Cardiac muscle cell (in vitro differentiated cells and primary cell): ENCODE results near the gene APIP. TPM values are rescaled to one million over a fixed set of nuclear protein-coding genes. Genes with fewer than 3 reads are reported as not detected.

Experiments
- DNase-seq, 2 donors: peaks; one replicate each; pipeline versions ENCODE4 v3.0.0 to v3.0.0-alpha.2; 2010 to 2017; ENCODE audit warnings: low read depth in 1 of 2, low spot score in 1 of 2
- H3K27ac ChIP-seq: fragments of 200-600 bp; sonication (generic); 2 replicates; pipeline ENCODE4 v1.5.1; 2016
- H3K27me3 ChIP-seq: fragments of 200-600 bp; sonication (generic); 2 replicates; pipeline ENCODE4 v1.6.0; 2016; ENCODE audit warnings: control low read depth
- H3K36me3 ChIP-seq: fragments of 200-600 bp; sonication (generic); 2 replicates; pipeline ENCODE4 v1.5.1; 2016; ENCODE audit warnings: control low read depth
- H3K4me1 ChIP-seq: fragments of 200-600 bp; sonication (generic); 2 replicates; pipeline ENCODE4 v1.8.1; 2017; ENCODE audit warnings: low read depth, mild to moderate bottlenecking, mixed run types
- H3K4me3 ChIP-seq: fragments of 200-600 bp; sonication (generic); 2 replicates; pipeline ENCODE4 v1.5.1; 2016; ENCODE audit warnings: mild to moderate bottlenecking
- H3K9me3 ChIP-seq: fragments of 200-600 bp; sonication (generic); 2 replicates; pipeline ENCODE4 v1.5.1; 2017; ENCODE audit warnings: low read depth, mild to moderate bottlenecking, control low read depth
- CTCF ChIP-seq: IDR thresholded peaks from 2 replicates; pipeline ENCODE4 v1.5.1; 2012; ENCODE audit warnings: low read depth, mild to moderate bottlenecking, low read length
- polyA plus RNA-seq: library from polyadenylated mRNA; unstranded; fragments of >200 nt; fragmentation: Nextera tagmentation; extraction: Ambion mirVana; gene quantifications from 2 replicates; pipeline ENCODE4 v1.2.1, GENCODE V29; 2016
- total RNA-seq: library from RNA; depleted of rRNA; stranded (reverse); fragments of >200 nt; gene quantifications from 2 replicates; pipeline ENCODE4 v1.2.3, GENCODE V29; 2016

The APIP gene
- total and polyA plus RNA-seq, 2 experiments from 2014 or later = 18.3 to 29.2 TPM

DNA sequence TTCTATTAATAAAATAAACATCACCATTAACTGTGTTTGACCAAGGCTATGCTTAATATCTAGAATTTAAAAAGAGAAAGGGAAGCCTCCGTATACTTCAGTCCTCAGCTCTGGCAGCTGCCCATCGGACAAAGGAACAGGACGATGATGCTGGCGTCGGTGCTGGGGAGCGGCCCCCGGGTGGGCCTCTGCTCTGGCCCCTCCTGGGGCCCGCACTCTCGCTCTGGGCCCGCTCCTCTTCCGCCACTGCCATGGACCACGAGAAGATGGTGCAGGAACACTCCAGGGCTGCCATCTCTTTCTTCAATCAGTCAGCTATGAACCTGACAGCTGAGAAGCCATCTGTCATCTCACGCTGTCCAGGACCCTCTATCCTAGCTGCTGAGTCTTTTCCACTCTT lies 25.5 kb upstream of the APIP start:
- H3K27ac ChIP-seq = peak overlapping the region; percentile 9
- no peak for DNase-seq
- H3K4me3 ChIP-seq = no peak overlapping the region
- TF ChIP-seq CTCF = no peak
- H3K4me1 ChIP-seq = peaks cover 13% of the 10 kb centered on the region
- no peaks in the 10 kb centered on the region for H3K27me3 ChIP-seq
- H3K9me3 ChIP-seq = no peaks in the 10 kb centered on the region
- no peaks in the 10 kb centered on the region for H3K36me3 ChIP-seq

- Histone ChIP-seq H3K9me3 (no peaks in the 10 kb centered on the region), H3K4me1 (peaks cover 13% of the 10 kb centered on the region), H3K27ac (no peak overlapping the region), H3K27me3 (no peaks in the 10 kb centered on the region), H3K36me3 (no peaks in the 10 kb centered on the region), H3K4me3 (no peak overlapping the region)
- DNase-seq = peak in 1 of 2 donors; percentile 40
- TF ChIP-seq CTCF = no peak
These were observed 24.0 kb upstream of the APIP start for GRCh38 chr11:34940026-34940677.

GRCh38 chr11:34938611-34939010 lies 22.4 kb upstream of the APIP start:
- Histone ChIP-seq H3K4me1 (peaks cover 13% of the 10 kb centered on the region), H3K9me3 (no peaks in the 10 kb centered on the region), H3K4me3 (no peak overlapping the region), H3K36me3 (no peaks in the 10 kb centered on the region), H3K27ac (no peak overlapping the region), H3K27me3 (no peaks in the 10 kb centered on the region)
- no peak for TF ChIP-seq CTCF
- no peak for DNase-seq

- no peak for DNase-seq
- H3K27ac ChIP-seq = no peak overlapping the region
- no peaks in the 10 kb centered on the region for H3K9me3 ChIP-seq
- H3K4me1 ChIP-seq = peaks cover 13% of the 10 kb centered on the region
- peaks cover 6% of the 10 kb centered on the region for H3K36me3 ChIP-seq
- no peaks in the 10 kb centered on the region for H3K27me3 ChIP-seq
- TF ChIP-seq CTCF = no peak
- no peak overlapping the region for H3K4me3 ChIP-seq
These were observed 20.9 kb upstream of the APIP start for GRCh38 chr11:34936945-34937629.

GRCh38 chr11:34929794-34930763 lies 13.9 kb upstream of the APIP start:
- peaks cover 7% of the 10 kb centered on the region for H3K36me3 ChIP-seq
- no peaks in the 10 kb centered on the region for H3K9me3 ChIP-seq
- no peak for TF ChIP-seq CTCF

More at GRCh38 chr11:34929794-34930763, 13.9 kb upstream of the APIP start:
- H3K27me3 ChIP-seq = no peaks in the 10 kb centered on the region
- no peak overlapping the region for H3K27ac ChIP-seq
- H3K4me1 ChIP-seq = peaks cover 27% of the 10 kb centered on the region
- no peak for DNase-seq
- no peak overlapping the region for H3K4me3 ChIP-seq
